Measurements from ENCODE around the gene SEMA4D.
A peak's percentile ranks its signal among the peaks of the same experiment; 100 is the strongest.

Gene SEMA4D

DNA sequence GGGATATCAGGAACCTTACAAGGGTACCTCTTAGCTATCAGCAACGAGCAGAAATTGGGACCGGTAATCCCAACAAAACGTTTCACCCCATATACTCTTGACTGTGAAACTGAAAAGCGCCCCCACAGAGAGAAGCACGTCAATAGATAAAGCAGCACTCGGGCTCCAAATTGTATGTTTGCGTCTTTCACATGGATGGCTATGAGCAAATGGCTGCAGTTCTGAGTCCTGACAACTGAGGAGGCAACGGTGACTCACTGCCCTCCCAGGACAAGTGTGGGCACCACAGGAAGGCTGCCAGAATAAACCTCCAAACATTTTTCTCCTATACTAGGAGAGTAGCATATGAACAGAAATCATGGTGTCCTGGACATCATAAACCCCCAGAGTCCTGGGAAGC is 36.6 kb downstream of the SEMA4D start:
- DNase-seq (ENCODE audit: low read depth): peak; percentile 55
- H3K4me3 ChIP-seq (ENCODE audit: low read depth, low read length): no peak overlapping the region
- TF ChIP-seq CTCF (conservative IDR thresholded peaks at IDR 0.05; ENCODE audit: low read depth, low read length): no peak

DNA sequence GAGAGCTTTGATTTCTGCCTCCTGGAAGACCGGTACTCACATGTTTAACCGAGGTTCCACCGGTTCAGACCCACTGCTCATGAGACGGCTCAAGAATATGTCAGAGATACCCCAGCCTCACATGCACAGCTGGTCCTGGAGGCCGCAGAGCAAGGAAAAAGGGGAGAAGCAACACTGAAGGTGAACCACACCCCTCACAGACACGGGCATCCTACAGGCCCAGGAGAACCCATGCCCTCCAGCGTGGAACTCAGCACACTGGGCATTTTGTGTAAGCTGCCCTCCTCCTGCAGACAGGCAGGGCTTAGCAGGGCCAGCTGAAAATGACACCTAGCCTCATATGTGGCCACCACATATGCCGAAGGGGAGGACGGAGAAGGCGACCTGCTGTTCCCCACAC is 37.4 kb downstream of the SEMA4D start:
- no peak overlapping the region for H3K4me3 ChIP-seq (ENCODE audit: low read depth, low read length)
- DNase-seq (ENCODE audit: low read depth): no peak
- TF ChIP-seq CTCF (conservative IDR thresholded peaks at IDR 0.05; ENCODE audit: low read depth, low read length): no peak

DNA sequence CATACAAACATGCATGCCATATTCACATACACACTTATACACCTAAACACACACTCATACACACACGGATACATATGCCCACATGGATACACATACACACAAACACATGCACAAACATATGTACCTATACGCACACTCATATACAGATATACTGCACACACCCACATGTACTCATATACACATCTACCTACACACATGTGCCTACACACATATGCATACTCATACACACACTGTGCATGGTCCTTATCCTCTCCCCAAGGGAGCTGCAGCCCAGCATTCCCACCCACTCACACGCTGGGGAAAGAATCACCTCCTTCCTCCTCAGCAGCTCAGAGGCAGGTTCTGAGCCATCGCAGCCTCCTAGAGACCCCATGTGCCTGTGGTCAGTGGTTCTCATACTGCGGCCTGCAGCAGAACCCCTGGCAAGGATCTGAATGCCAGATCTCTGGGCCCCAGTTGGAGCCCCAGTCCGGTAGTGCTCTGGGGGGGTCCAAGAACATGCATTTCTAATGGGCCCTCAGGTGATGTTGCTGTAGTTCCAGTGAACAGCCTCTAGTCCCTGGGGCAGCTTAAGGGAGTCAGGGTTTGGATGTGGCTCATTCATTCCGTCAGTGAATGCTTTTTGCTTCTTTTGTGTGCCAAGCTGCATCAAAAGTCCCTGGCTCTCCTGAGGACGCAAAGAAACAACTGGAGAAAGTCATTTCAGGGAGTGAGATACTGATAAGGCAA is 39.0 kb downstream of the SEMA4D start:
- H3K4me3 ChIP-seq (ENCODE audit: low read depth, low read length): no peak overlapping the region
- no peak for DNase-seq (ENCODE audit: low read depth)
- TF ChIP-seq CTCF (conservative IDR thresholded peaks at IDR 0.05; ENCODE audit: low read depth, low read length): no peak

DNA sequence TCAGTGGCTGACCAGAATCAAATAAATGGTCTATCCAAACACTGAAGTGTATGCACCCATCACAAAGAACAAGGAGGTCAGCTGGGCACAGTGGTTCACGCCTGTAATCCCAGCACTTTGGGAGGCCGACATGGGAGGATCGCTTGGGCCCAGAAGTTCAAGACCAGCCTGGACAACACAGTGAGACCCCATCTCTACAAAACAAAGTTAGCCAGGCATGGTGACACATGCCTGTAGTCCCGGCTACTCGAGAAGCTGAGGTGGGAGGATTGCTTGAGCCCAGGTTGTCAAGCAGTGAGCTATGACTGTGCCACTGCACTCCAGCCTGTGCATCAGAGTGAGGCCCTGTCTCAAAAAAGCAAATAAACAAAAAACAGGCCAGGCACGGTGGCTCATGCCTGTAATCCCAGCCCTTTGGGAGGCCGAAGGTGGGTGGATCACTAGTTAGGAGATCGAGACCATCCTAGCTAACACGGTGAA is 40.5 kb downstream of the SEMA4D start:
- DNase-seq (ENCODE audit: low read depth): no peak
- no peak overlapping the region for H3K4me3 ChIP-seq (ENCODE audit: low read depth, low read length)
- TF ChIP-seq CTCF (conservative IDR thresholded peaks at IDR 0.05; ENCODE audit: low read depth, low read length): no peak

GRCh38 chr9:89455356-89455824 is 42.5 kb downstream of the SEMA4D start:
- no peak for TF ChIP-seq CTCF (conservative IDR thresholded peaks at IDR 0.05; ENCODE audit: low read depth, low read length)
- no peak overlapping the region for H3K4me3 ChIP-seq (ENCODE audit: low read depth, low read length)

DNA sequence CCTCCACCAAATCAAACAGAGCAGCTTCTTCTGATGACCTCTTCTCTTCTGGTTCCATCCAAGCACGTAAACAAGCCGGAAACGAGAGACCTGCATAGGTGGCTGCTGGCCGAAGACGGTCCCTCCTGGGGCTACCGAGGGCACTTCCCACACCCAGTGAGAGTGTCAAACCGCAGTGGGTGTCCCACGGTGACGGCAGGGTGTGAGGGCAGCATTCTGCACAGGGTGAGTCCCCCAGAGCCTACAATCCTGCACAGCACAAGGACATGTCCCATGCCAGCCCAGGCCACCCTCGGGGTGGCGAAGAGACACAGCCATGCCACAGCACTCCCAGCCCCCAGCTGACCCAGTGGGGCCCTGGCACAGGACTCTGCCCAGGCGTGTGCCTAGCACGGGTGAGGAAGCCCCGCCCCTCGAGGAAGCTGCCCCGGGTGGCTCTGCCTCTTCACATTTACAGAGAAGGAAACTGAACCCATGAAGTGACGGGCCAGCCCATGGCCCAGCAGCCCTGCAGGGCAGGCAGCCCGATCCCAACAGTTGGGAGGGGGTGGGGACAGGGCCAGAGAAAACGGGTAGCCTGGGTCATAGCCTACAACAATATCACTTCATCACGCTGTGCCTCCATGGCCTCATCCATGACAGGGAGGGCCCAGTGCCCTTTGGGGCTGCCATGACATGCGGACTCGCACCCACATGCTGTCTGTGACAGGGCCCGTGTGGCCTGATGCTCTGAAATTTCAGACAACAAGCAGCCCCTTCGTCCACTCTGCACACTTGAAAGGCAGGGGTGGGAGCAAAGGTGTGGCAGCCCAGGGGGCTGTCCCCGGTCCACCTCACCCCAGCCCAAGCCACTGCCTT is 43.2 kb downstream of the SEMA4D start:
- no peak for DNase-seq (ENCODE audit: low read depth)
- H3K4me3 ChIP-seq (ENCODE audit: low read depth, low read length): no peak overlapping the region

More at GRCh38 chr9:89455356-89455824, 42.5 kb downstream of the SEMA4D start:
- no peak for DNase-seq (ENCODE audit: low read depth)

More for the DNA sequence above, 43.2 kb downstream of the SEMA4D start:
- no peak for TF ChIP-seq CTCF (conservative IDR thresholded peaks at IDR 0.05; ENCODE audit: low read depth, low read length)

All from choroid plexus epithelial cell (primary cell).